Lower lobe of right lung (tissue), 2 donors: ENCODE data around the gene TPK1. TPM values are rescaled to one million over a fixed set of nuclear protein-coding genes. Genes with fewer than 3 reads are reported as not detected.

Source experiments
- ATAC-seq, 2 donors: fragments of 200-7000 bp; cut with Tn5 transposase; one replicate each; pipeline ENCODE4 v1.9.1; 2020 to 2022; ENCODE audit warnings: mild to moderate bottlenecking in 2 of 2, moderate library complexity in 2 of 2
- DNase-seq: peaks from one replicate; pipeline ENCODE4 v3.0.0-alpha.2; 2020
- H3K27ac ChIP-seq: fragments of 200-600 bp; one replicate; pipeline ENCODE4 v1.8.0; 2022
- H3K27me3 ChIP-seq: fragments of 200-600 bp; one replicate; pipeline ENCODE4 v1.8.0; 2022; ENCODE audit warnings: low read depth
- H3K36me3 ChIP-seq: fragments of 200-600 bp; one replicate; pipeline ENCODE4 v1.8.0; 2022; ENCODE audit warnings: mild to moderate bottlenecking
- H3K4me1 ChIP-seq: fragments of 200-600 bp; one replicate; pipeline ENCODE4 v1.8.0; 2022
- H3K4me3 ChIP-seq: fragments of 200-600 bp; one replicate; pipeline ENCODE4 v1.8.0; 2022; ENCODE audit warnings: mild to moderate bottlenecking
- H3K9me3 ChIP-seq: fragments of 200-600 bp; one replicate; pipeline ENCODE4 v1.8.0; 2022
- intact Hi-C: fragments of 100-400 bp; cut with DNase I; formaldehyde crosslinking; loops from one replicate; pipeline ENCODE4 v1.11.0; 2022
- total RNA-seq: library from RNA; stranded (reverse); fragmentation: NEBNext Ultra II Directional; extraction: Animal tissue kit (Norgen Biotek cat#: 25700); gene quantifications from one replicate; pipeline ENCODE4 v1.2.1, GENCODE V29; 2021
- TF ChIP-seq, protein P1 (sequence below): fragments of 200-600 bp; IDR thresholded peaks from one replicate; pipeline ENCODE4 v1.8.0; 2022; ENCODE audit warnings: antibody characterized with exemption, mild to moderate bottlenecking
- donor health status: DM: no; HTN: yes; CAD: no; lungs with severe emphysema.

The TPK1 gene
- total RNA-seq, 1 donor from 2014 or later = 9.0 TPM

GRCh38 chr7:144527051-144527471, 308.8 kb downstream of the TPK1 start:
- Histone ChIP-seq H3K4me1 (no peaks in the 10 kb centered on the region), H3K9me3 (no peaks in the 10 kb centered on the region), H3K4me3 (no peak overlapping the region), H3K36me3 (no peaks in the 10 kb centered on the region), H3K27ac (no peak overlapping the region), H3K27me3 (no peaks in the 10 kb centered on the region)
- ATAC-seq = no peak
- intact Hi-C loops = no loop called here
- DNase-seq = no peak
- TF ChIP-seq, protein P1, sequence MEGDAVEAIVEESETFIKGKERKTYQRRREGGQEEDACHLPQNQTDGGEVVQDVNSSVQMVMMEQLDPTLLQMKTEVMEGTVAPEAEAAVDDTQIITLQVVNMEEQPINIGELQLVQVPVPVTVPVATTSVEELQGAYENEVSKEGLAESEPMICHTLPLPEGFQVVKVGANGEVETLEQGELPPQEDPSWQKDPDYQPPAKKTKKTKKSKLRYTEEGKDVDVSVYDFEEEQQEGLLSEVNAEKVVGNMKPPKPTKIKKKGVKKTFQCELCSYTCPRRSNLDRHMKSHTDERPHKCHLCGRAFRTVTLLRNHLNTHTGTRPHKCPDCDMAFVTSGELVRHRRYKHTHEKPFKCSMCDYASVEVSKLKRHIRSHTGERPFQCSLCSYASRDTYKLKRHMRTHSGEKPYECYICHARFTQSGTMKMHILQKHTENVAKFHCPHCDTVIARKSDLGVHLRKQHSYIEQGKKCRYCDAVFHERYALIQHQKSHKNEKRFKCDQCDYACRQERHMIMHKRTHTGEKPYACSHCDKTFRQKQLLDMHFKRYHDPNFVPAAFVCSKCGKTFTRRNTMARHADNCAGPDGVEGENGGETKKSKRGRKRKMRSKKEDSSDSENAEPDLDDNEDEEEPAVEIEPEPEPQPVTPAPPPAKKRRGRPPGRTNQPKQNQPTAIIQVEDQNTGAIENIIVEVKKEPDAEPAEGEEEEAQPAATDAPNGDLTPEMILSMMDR = no peak

DNA sequence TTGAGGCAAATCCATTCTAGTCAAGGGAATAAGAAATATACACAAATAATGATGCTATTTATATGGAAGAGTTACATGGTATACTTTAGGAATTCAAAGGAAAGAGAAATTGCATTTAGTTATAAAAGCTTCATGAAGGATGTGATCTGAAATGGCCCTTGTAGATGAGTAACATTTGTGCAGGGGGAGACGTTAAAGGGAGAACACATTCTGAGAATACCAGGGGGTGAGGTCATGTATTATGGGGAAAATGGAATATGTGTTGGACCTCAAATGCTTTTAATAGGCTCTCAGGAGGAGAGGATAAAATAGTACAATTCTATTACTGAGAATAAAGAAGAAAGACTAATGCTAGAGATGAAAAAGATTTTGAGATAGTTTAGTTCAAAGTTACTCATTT, 309.9 kb downstream of the TPK1 start:
- intact Hi-C loops = no loop called here
- H3K4me3 ChIP-seq = no peak overlapping the region
- TF ChIP-seq, protein P1 = no peak

GRCh38 chr7:144524271-144524670, 311.6 kb downstream of the TPK1 start:
- no peak for ATAC-seq
- intact Hi-C loops = no loop called here
- no peak for DNase-seq
- no peak overlapping the region for H3K4me3 ChIP-seq
- TF ChIP-seq, protein P1 = no peak
- no peak overlapping the region for H3K27ac ChIP-seq
- H3K4me1 ChIP-seq = no peaks in the 10 kb centered on the region
- H3K36me3 ChIP-seq = no peaks in the 10 kb centered on the region
- no peaks in the 10 kb centered on the region for H3K9me3 ChIP-seq
- no peaks in the 10 kb centered on the region for H3K27me3 ChIP-seq

More for the DNA sequence above, 309.9 kb downstream of the TPK1 start:
- no peaks in the 10 kb centered on the region for H3K27me3 ChIP-seq
- H3K4me1 ChIP-seq = no peaks in the 10 kb centered on the region
- DNase-seq = no peak
- no peak overlapping the region for H3K27ac ChIP-seq
- no peaks in the 10 kb centered on the region for H3K9me3 ChIP-seq
- no peak for ATAC-seq
- H3K36me3 ChIP-seq = no peaks in the 10 kb centered on the region

DNA sequence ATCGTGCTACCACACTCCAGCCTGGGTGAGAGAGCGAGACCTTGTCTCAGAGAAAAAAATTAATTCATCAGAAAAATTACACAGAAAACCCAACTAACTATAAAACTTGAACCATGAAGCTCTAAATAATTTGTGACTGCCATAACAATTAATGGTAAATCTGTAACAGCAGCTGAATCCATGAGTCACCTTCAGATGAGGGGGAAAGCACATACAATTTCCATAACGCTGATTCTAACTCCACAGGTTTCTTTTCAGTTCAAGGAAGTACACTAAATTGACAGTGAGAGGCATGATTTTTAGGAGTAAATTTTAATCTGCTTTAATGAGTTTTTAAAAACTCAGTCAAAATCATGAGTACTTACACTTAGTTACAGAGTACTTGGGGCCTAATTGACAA, 312.2 kb downstream of the TPK1 start:
- Histone ChIP-seq H3K4me3 (no peak overlapping the region), H3K4me1 (no peaks in the 10 kb centered on the region), H3K27me3 (no peaks in the 10 kb centered on the region), H3K27ac (no peak overlapping the region), H3K9me3 (no peaks in the 10 kb centered on the region), H3K36me3 (no peaks in the 10 kb centered on the region)
- ATAC-seq (no peak), DNase-seq (no peak)
- TF ChIP-seq, protein P1 = no peak
- intact Hi-C loops = no loop called here

DNA sequence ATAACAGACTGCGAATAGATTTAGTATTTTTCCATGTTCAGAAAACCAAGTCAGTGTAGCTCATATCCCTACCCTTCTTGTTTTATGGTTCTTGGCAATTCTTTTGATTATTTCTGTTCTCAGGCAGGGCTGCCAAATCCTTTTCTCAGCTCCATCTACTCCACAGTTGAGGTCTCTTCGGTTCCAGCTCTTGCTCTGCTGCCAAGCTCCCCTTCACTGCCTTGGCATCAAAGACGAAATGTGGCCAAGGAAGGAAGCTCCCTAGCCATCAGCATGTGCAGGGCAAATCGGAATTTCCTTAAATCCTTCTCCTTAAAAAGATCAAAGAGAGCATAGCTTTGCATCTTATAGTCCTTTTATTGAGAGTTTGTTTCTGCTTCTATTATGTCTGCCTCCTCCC, 315.9 kb downstream of the TPK1 start:
- H3K27me3 ChIP-seq = no peaks in the 10 kb centered on the region
- no peak overlapping the region for H3K27ac ChIP-seq
- no peaks in the 10 kb centered on the region for H3K9me3 ChIP-seq
- H3K4me3 ChIP-seq = no peak overlapping the region
- DNase-seq (no peak), ATAC-seq (no peak)
- no peaks in the 10 kb centered on the region for H3K36me3 ChIP-seq
- no peaks in the 10 kb centered on the region for H3K4me1 ChIP-seq
- TF ChIP-seq, protein P1 = no peak
- intact Hi-C loops = no loop called here

DNA sequence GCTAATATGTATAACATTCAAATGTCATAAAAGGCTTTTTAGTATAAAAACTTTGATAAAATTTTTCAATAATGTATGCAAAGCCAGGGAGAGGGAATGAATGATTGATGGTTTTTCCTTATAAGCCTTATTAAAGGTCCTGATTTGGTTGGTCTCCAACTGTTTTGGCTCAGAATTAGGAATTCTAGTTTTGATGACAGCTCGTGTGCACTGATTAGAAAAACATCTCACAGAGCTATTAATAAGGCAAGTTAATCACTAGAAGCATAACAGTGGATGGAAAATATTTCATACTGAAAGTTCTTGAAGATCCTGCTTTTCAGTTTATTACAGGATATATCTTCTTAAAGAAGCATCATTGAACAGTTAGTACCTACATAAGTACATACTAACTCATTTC, 317.5 kb downstream of the TPK1 start:
- no peak for DNase-seq
- Histone ChIP-seq H3K27ac (no peak overlapping the region), H3K4me3 (no peak overlapping the region), H3K9me3 (no peaks in the 10 kb centered on the region), H3K36me3 (no peaks in the 10 kb centered on the region), H3K4me1 (no peaks in the 10 kb centered on the region), H3K27me3 (no peaks in the 10 kb centered on the region)
- intact Hi-C loops = no loop called here
- TF ChIP-seq, protein P1 = no peak
- ATAC-seq = no peak
